Central memory CD4-positive, alpha-beta T cell (primary cell): ENCODE data around the gene LUC7L.
A peak's percentile ranks its signal among the peaks of the same experiment; 100 is the strongest.
"Not testable (repeated sequence)": the region's sequence is repeated elsewhere in the genome, so short reads cannot be mapped to it uniquely, and the experiment has no call there.

Source experiments
- DNase-seq: peaks from one replicate; pipeline ENCODE4 v3.0.0; 2022
- total RNA-seq, 3 experiments: gene quantifications; one replicate each; lab custom pipeline; 2026; lab: John Stamatoyannopoulos, UW

The LUC7L gene
- total RNA-seq: 65.0 to 235 (median 89.9) reads per million in 3 experiments

DNA sequence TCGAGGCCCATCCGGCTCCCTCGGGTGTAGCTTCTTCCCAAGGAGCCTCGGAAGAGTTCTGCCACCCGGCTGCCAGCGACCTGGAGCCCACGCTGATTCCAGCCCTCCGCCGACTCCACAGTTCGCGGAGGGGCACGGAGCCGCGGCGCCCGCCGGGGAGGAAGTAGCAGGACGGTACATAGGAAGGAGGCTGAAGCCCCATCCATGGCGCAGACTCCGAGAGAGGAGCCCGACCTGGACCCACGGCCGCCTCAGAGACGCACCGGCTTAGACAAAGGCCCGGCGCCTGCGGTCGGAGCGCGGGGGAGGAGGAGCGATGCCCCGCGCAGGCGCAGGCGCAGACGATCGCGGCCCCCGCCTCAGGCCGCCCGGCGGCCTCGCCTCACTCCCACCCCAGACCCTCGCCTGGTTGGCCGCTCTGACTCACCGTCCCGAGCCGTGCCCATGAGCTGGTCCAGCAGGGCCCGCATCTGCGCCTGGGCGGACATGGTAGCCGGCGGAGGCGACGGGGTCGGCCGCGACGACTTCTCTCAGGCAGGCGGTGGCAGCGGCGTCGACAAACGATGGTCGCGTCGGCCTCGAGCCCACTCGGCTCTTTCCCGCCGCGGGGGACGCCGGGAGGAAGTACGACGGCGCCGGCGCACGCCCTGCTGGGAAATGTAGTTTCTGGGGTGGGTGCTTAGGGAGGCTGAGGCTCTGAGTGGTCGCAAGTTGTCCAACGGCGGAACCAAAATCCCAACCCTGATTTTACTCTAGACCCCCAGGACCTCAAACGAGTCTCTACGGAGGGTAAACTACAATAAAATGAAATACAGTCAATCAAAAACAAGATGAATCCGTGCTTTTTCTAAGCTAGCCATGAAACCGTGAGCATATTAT, at the start of gene LUC7L:
Gene LUC7L (minus strand): TSS at position 598 of the 879 bp plus-strand sequence. CDS start 110 bp downstream, at position 488.
- peak; percentile 83 for DNase-seq

DNA sequence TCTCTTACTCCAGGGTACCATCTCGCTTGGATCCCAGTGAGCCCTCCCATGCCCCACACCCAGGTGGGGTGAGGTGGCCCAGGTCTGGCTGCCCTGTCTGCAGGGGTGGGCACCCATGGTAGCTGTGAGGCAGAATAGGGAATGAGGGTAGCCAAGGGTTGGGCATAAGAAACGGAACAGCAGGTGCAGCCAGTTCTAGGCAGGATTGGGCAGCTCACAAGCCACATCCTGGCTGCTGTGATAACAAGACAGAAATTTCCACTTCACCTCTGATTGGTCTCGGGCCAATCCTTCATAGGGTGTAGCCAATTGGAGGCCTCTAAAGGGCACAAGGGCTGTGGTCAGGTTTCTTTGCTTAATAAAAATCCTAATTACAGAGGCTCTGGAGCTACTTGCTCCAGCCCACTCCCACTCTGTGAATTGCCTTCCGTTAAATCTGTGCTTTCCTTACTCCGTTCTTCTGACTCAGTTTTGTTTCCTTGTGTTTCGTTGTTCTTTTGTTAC, 49.7 kb upstream of the LUC7L start:
- DNase-seq: peak; percentile 54

GRCh38 chr16:276426-277077, 47.3 kb upstream of the LUC7L start:
- DNase-seq: no peak

- no peak for DNase-seq
Measured at GRCh38 chr16:275786-276232, 46.6 kb upstream of the LUC7L start, which contains the start of gene RGS11. Gene RGS11 (minus strand): TSS chr16:275944. CDS start chr16:275911, 33 bp downstream.

- no peak for DNase-seq
Measured at GRCh38 chr16:275041-275641, 45.9 kb upstream of the LUC7L start.

DNA sequence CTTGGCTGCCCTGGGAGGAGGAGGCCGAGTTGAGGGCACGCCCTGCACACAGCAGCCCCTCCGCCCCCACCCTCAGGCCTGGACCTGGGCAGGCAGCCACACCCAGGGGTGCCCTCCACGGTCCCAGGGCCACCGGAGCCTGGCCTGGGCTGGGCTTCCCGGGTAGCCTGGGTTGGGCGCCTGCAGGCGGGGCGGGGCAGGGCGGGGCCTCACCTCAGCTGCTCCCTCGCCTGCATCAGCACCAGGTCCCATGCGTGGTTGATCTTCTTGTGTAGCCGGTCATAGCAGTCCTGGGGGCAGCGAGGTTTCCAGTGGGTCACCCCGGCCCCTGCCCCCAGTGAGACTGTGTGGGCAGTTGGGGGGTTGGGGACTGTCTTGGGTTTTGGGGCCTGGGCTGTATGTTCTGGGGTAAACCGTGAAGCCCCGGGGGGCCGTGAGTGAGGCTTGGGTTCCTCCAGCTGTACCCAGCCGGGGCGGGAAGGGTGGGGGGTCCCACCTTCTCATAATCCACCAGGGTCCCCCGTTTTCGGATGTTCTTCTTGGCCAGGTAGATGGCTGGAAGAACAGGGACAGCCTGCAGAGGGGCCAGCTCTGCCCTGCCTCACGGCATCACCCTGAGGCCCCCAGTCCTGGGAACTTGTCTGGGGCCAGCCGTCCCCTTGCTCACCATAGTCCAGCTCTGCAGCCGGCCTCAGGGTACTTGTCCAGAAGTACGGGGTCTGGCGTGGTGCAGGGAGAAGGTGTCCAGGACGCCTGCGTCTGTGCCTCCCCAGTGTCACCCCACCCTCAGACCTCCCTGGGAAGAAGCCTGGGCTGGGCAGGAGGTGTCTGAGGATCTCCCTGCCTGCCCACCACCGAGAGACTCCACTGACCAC, 44.5 kb upstream of the LUC7L start:
- no peak for DNase-seq

- no peak for DNase-seq
Measured at GRCh38 chr16:272633-273546, 43.6 kb upstream of the LUC7L start.

DNA sequence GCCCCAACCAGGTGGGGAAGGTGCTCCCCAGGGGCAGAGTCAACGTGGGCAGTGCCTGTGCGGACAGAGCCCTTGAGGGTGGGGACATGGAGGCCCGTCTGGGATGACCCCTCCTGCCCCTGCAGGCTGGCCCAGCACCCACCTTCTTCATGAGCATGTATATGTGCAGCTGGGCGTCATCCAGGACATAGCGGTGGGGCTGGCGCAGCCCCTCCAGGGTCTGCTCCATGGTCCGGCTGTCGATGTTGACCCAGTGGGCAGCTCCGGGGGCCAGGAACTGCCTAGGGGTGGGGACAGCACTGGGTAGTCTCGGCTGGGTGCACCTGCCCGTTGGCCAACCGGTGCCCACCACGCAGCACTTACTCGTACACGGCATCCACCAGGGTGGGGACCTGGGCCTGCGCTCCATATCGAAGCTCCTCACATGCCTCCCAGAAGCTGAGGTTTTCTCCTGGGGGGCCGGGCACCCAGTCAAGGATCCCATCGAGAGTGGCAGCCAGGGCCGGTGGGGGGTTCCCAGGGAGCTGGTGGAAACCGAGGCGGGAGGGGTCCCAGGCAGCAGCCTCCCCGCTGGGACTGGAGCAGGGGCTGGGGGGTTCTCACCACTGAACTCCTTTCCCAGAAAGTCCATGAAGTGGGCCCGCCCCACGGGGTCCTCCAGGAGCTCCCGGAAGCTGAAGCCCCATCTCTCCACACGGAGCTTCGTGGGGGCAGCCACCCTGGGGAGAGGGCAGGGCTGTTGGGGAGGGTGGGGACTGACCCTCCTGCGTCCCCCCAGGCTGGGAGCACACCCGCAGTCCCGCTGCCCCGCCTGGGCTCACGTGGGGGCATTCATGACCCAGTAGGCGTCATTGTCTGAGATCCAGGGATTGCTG, 41.4 kb upstream of the LUC7L start:
- DNase-seq: no peak

- no peak for DNase-seq
Measured at GRCh38 chr16:269061-269796, 40.0 kb upstream of the LUC7L start.

- DNase-seq: no peak
Measured at GRCh38 chr16:268141-269053, 39.1 kb upstream of the LUC7L start.

GRCh38 chr16:267562-267961, 38.3 kb upstream of the LUC7L start:
- not testable (repeated sequence) for DNase-seq

GRCh38 chr16:266258-267164, 37.3 kb upstream of the LUC7L start:
- no peak for DNase-seq

DNA sequence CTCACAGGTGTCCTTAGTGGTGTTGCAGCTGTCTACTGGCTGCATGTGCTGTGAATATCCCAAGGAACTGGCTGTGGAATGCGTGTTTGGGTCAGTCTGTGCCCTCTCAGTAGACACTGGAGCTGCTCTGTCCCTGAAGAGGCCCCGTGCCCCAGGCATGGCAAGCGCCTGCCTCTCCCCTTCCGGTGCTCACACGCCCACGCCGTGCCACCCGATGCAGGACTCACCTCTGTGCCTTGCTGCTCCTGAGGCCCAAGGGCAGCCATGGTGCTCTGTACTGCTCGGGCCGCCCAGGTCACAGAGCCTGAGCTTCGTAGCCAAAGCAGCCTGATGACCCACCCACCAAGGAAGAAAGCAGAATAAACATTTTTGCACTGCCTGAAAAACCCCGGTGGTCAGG, 36.5 kb upstream of the LUC7L start:
- no peak for DNase-seq

DNA sequence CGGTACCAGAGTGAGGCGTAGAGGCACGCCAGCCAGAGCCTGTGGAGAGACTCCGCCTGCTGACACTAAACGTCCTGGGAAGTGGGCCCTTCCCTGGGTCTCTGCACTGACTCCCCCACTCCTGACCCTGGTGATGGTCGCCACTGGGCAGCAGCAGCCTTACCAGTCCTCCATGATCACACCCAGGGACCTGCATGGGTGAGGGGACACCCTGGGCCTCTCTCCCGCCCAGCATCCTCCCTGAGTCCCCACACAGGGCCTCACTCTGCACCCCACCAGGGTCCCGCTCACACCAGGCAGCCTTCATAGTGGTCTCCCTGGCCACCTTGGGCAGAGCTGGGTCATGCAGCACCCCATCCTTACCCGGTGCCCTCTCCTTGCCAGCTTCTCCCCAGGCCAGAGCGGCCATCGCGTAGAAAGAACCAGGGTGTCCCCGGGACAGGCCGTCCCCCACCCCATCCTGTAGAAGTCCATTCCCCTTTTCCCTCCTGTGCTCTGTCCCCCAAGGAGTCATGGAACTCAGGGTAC, 35.8 kb upstream of the LUC7L start:
- DNase-seq: no peak

DNA sequence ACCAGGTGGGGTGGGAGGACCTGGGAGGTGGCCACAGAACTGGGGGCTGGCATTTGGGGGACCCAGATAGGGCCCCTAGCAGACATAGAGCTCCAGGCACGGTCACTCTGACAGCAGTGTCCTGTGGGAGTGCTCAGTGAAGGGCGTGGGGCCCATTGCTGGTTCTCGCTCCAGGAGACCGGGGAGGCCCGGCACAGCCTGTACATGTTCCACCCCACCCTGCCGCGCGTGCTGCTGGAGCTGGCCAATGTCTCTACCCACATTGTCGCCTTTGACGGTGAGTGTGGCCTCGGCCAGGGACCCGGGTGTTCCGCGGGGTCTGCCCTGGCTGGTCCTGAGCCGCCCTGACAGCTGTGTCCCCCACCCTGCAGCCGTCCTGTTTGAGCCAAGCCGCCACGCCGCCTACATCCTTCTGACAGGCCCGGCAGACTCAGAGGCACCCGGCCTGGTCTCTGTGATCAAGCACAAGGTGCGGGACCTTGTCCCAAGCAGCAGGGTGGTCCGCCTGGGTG, 35.2 kb upstream of the LUC7L start:
- DNase-seq: no peak

GRCh38 chr16:263944-264343, 34.7 kb upstream of the LUC7L start:
- no peak for DNase-seq
